Keratinocyte (primary cell): Measurements from ENCODE around the gene MINDY1. TPM values are rescaled to one million over a fixed set of nuclear protein-coding genes. Genes with fewer than 3 reads are reported as not detected.

ENCODE experiments used
- DNase-seq: peaks from one replicate; pipeline ENCODE4 v3.0.0-alpha.2; 2011; ENCODE audit warnings: low read depth, missing footprints, low spot score
- FAIRE-seq: peaks from 2 replicates; lab custom pipeline; 2011; peaks lifted over from hg19 to GRCh38; lab: Jason Lieb, UNC
- H2AFZ ChIP-seq: 2 replicates; pipeline ENCODE4 v1.6.0; 2012; ENCODE audit warnings: low read length, control low read depth, inconsistent platforms; ENCODE audit not compliant: control insufficient read depth
- H3K27ac ChIP-seq: 2 replicates; pipeline ENCODE4 v1.5.1; 2011; ENCODE audit warnings: low read length; ENCODE audit not compliant: control insufficient read depth, insufficient read depth
- H3K27me3 ChIP-seq: 3 replicates; pipeline ENCODE4 v1.6.0; 2011; ENCODE audit warnings: low read length; ENCODE audit not compliant: control insufficient read depth, insufficient read depth; ENCODE audit errors: extremely low read depth
- H3K36me3 ChIP-seq, 2 experiments: 2 replicates in 1 of 2; 3 replicates in 1 of 2; pipeline ENCODE4 v1.5.1; 2011; ENCODE audit warnings: low read length in 2 of 2, mild to moderate bottlenecking in 1 of 2; ENCODE audit not compliant: control insufficient read depth in 2 of 2, insufficient read depth in 2 of 2; ENCODE audit errors: extremely low read depth in 1 of 2
- H3K4me1 ChIP-seq: 3 replicates; pipeline ENCODE4 v1.5.1; 2011; ENCODE audit warnings: low read length; ENCODE audit not compliant: control insufficient read depth, insufficient read depth; ENCODE audit errors: extremely low read depth
- H3K4me2 ChIP-seq: 3 replicates; pipeline ENCODE4 v1.6.0; 2011; ENCODE audit warnings: low read depth, low read length; ENCODE audit not compliant: control insufficient read depth, insufficient read depth; ENCODE audit errors: extremely low read depth
- H3K4me3 ChIP-seq, 3 experiments: fragments of 200-600 bp in 1 of 3; sonication (generic) in 1 of 3; 2 replicates in 2 of 3; 3 replicates in 1 of 3; pipeline ENCODE4 v1.5.1; 2011 to 2016; ENCODE audit warnings: low read length in 3 of 3, mild to moderate bottlenecking in 3 of 3, control low read depth in 2 of 3, inconsistent platforms in 1 of 3, low read depth in 1 of 3, mixed read lengths in 1 of 3, mixed run types in 1 of 3, moderate library complexity in 1 of 3; ENCODE audit not compliant: control insufficient read depth in 2 of 3, insufficient read depth in 2 of 3; ENCODE audit errors: extremely low read depth in 1 of 3
- H3K79me2 ChIP-seq: 2 replicates; pipeline ENCODE4 v1.6.0; 2012; ENCODE audit warnings: low read length; ENCODE audit not compliant: control insufficient read depth, insufficient read depth
- H3K9ac ChIP-seq: 3 replicates; pipeline ENCODE4 v1.6.0; 2011; ENCODE audit warnings: low read length; ENCODE audit not compliant: control insufficient read depth, insufficient read depth; ENCODE audit errors: extremely low read depth
- H3K9me1 ChIP-seq: 3 replicates; pipeline ENCODE4 v1.6.0; 2011; ENCODE audit warnings: low read length; ENCODE audit not compliant: control insufficient read depth, insufficient read depth; ENCODE audit errors: extremely low read depth
- H3K9me3 ChIP-seq: 2 replicates; pipeline ENCODE4 v1.5.1; 2012; ENCODE audit warnings: low read depth, low read length; ENCODE audit not compliant: control insufficient read depth
- H4K20me1 ChIP-seq: 3 replicates; pipeline ENCODE4 v1.6.0; 2011; ENCODE audit warnings: low read length; ENCODE audit not compliant: control insufficient read depth, insufficient read depth; ENCODE audit errors: extremely low read depth
- CTCF ChIP-seq, 3 experiments: IDR thresholded peaks in 1 of 3; conservative IDR thresholded peaks in 1 of 3; optimal IDR thresholded peaks in 1 of 3; 2 replicates in 2 of 3; 3 replicates in 1 of 3; pipeline versions ENCODE3 to v1.5.1; 2011; ENCODE audit warnings: low read length in 3 of 3, mild to moderate bottlenecking in 3 of 3, moderate library complexity in 2 of 3, control low read depth in 1 of 3, inconsistent platforms in 1 of 3; ENCODE audit not compliant: insufficient read depth in 2 of 3; ENCODE audit errors: extremely low read depth in 1 of 3
- EZH2 ChIP-seq: IDR thresholded peaks from one replicate; pipeline ENCODE4 v1.6.1; 2012; ENCODE audit warnings: inconsistent platforms, mild to moderate bottlenecking, low read length, moderate library complexity
- dilution Hi-C: fragments of 300-500 bp; cut with MboI; formaldehyde crosslinking; loops from one replicate; pipeline ENCODE4 v1.7.0; 2020; ENCODE audit warnings: low sequenced_read_pairs; ENCODE audit not compliant: extremely low pct_ligation_motif_present
- polyA plus RNA-seq, 5 experiments: library from polyadenylated mRNA; depleted of rRNA in 3 of 5; stranded (reverse) in 3 of 5; stranded (forward) in 1 of 5; unstranded in 1 of 5; fragments of >200 nt; gene quantifications; 1 replicate in 1 of 5; 2 replicates in 3 of 5; 3 replicates in 1 of 5; pipeline versions ENCODE4 v1.2.1 to v1.2.3, GENCODE V29; 2011 to 2012; ENCODE audit warnings: missing spikeins in 2 of 5, low read depth in 1 of 5, low replicate concordance in 1 of 5

MINDY1 gene
- polyA plus RNA-seq, 1 donor (not counting 4 experiments of a cell fraction or from before 2014, with no cell fraction given): 11.2 TPM

- H4K20me1 ChIP-seq: peaks cover 2% of the 10 kb centered on the region
- no peak overlapping the region for H3K4me3 ChIP-seq
- FAIRE-seq (no peak), DNase-seq (no peak)
- peaks cover 51% of the 10 kb centered on the region for H3K79me2 ChIP-seq
- H3K9me1 ChIP-seq: no peaks in the 10 kb centered on the region
- TF ChIP-seq CTCF (optimal IDR thresholded peaks at IDR 0.05 in 1 of 3, IDR thresholded peaks at IDR 0.05 in 1 of 3, conservative IDR thresholded peaks at IDR 0.05 in 1 of 3; ENCODE audit: extremely low read depth in 1 of 3, insufficient read depth in 2 of 3, low read length in 3 of 3) (no peak), EZH2 (no peak)
- H2AFZ ChIP-seq: no peak overlapping the region
- peaks cover 38 to 51% of the 10 kb centered on the region in 2 experiments for H3K36me3 ChIP-seq
- dilution Hi-C loops: no loop called here
- H3K27ac ChIP-seq: no peak overlapping the region
- H3K9ac ChIP-seq: no peak overlapping the region
- no peak overlapping the region for H3K4me2 ChIP-seq
- H3K9me3 ChIP-seq: no peaks in the 10 kb centered on the region
- no peaks in the 10 kb centered on the region for H3K27me3 ChIP-seq
- H3K4me1 ChIP-seq: peaks cover 19% of the 10 kb centered on the region
Measured at GRCh38 chr1:150968491-150968890, 38.2 kb downstream of the MINDY1 start.

- H3K27ac ChIP-seq: no peak overlapping the region
- peaks cover 45% of the 10 kb centered on the region for H3K79me2 ChIP-seq
- dilution Hi-C loops: no loop called here
- FAIRE-seq: no peak
- H3K4me1 ChIP-seq: peaks cover 14% of the 10 kb centered on the region
- DNase-seq: no peak
- no peaks in the 10 kb centered on the region for H3K9me3 ChIP-seq
- H3K4me3 ChIP-seq: no peak overlapping the region
- TF ChIP-seq EZH2 (no peak), CTCF (optimal IDR thresholded peaks at IDR 0.05 in 1 of 3, IDR thresholded peaks at IDR 0.05 in 1 of 3, conservative IDR thresholded peaks at IDR 0.05 in 1 of 3; ENCODE audit: extremely low read depth in 1 of 3, insufficient read depth in 2 of 3, low read length in 3 of 3) (no peak)
- H3K27me3 ChIP-seq: no peaks in the 10 kb centered on the region
- no peak overlapping the region for H3K9ac ChIP-seq
- H3K9me1 ChIP-seq: no peaks in the 10 kb centered on the region
- H4K20me1 ChIP-seq: peaks cover 2% of the 10 kb centered on the region
- H2AFZ ChIP-seq: no peak overlapping the region
- peaks cover 38 to 53% of the 10 kb centered on the region in 2 experiments for H3K36me3 ChIP-seq
- H3K4me2 ChIP-seq: no peak overlapping the region
Measured at GRCh38 chr1:150967936-150968335, 38.8 kb downstream of the MINDY1 start.
